HG03139 (cell line): ENCODE results near the gene FKBP2.
A peak's percentile ranks its signal among the peaks of the same experiment; 100 is the strongest.

Experiments used
- ATAC-seq: cut with Tn5 transposase; IDR thresholded peaks from one replicate; pipeline ENCODE4 v1.9.1; 2021; ENCODE audit not compliant: unreplicated experiment

The FKBP2 gene

DNA sequence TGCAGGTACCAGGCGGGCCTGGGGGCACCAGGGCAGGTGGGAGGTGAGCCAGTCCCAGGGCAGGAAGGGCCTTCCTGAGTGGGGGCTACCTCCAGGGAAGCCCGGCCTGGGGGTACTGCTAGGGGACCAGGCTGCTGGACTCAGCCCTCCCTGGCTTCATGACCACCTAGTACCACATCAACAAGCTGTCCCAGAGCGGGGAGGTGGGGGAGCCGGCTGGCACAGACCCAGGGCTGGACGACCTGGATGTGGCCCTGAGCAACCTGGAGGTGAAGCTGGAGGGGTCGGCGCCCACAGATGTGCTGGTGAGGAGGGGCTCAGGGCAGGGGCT is 21.6 kb upstream of the FKBP2 start:
- no peak for ATAC-seq

DNA sequence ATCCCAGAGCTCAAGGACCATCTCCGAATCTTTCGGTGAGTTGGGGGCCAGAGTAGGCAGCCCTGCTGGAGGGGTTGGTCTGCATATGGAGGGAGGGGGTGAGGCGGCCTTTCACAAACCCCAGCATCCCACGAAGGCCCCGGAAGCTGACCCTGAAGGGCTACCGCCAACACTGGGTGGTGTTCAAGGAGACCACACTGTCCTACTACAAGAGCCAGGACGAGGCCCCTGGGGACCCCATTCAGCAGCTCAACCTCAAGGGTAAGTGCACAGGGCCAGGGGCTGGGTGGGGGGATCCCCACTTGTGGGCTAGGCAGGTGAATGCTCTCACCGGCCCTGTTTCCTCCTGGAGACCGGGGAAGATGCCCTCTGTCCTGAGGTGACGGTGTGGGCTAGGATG is 21.1 kb upstream of the FKBP2 start:
- ATAC-seq: no peak

- ATAC-seq: no peak
Measured at GRCh38 chr11:64220271-64220670, 20.6 kb upstream of the FKBP2 start.

- no peak for ATAC-seq
Measured at GRCh38 chr11:64220798-64221197, 20.1 kb upstream of the FKBP2 start.

DNA sequence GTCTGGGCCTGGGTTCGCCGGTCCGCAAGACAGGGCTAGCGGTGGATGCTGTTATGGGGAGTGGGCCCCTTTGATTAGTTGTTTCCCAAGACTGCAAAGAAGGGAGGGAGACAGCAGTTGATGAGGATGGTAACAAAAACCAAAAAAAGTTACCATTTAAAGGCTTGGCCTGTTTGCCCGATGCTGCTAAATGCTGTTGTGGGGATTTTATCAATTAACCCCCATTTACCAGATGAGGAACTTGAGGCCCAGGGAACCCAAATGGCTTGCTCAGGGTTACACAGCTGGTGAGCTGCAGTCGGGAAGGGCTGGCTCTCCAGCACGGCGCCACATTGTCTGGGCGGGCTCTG is 18.3 kb upstream of the FKBP2 start:
- ATAC-seq: no peak

- ATAC-seq: no peak
Measured at GRCh38 chr11:64223001-64223651, 17.8 kb upstream of the FKBP2 start.

DNA sequence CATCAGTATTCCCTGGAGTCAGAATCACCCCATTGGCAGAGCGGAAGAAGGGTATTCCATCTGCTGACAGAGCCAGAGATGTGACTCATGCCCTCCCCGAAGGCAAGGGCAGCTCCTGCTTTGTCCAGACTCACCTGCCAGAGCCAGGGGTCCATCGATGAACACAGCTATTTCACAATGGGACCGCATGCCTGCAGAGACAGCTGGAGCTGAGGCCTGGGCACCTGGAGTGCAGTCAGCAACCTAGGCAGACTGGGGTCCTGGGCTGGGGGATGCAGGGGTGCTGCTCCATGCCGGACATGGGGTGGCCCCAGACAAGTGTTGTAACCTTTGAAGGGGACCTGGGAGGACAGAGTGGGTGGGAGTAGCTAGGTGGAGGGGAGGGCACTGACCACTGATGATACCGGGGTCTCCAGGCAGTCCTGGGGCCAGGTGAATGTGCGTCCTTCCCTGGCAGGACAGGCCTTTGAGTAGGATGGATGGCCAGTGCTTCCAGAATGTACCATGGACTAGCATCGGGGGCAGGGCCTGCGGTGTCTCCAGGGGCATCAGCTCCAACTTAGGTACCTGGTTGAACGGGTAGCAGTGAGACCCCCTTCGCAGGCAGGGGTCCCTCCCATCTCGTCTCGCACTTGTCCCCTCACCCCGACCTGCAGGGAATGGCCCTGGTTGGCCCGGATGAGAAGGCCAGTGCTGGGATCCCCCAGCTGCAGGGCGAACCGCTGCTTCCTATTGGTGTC is 16.6 kb upstream of the FKBP2 start:
- no peak for ATAC-seq

- ATAC-seq: no peak
Measured at GRCh38 chr11:64224891-64225607, 15.8 kb upstream of the FKBP2 start.

GRCh38 chr11:64225608-64226506 is 15.0 kb upstream of the FKBP2 start, which contains the start of the genes NUDT22 and TRPT1:
TSS of gene NUDT22 (plus strand) at chr11:64226274. CDS start at chr11:64226653, 379 bp downstream.
TSS of gene TRPT1 (minus strand) at chr11:64226186. CDS start at chr11:64225860, 326 bp downstream.
- ATAC-seq: peak; percentile 33

DNA sequence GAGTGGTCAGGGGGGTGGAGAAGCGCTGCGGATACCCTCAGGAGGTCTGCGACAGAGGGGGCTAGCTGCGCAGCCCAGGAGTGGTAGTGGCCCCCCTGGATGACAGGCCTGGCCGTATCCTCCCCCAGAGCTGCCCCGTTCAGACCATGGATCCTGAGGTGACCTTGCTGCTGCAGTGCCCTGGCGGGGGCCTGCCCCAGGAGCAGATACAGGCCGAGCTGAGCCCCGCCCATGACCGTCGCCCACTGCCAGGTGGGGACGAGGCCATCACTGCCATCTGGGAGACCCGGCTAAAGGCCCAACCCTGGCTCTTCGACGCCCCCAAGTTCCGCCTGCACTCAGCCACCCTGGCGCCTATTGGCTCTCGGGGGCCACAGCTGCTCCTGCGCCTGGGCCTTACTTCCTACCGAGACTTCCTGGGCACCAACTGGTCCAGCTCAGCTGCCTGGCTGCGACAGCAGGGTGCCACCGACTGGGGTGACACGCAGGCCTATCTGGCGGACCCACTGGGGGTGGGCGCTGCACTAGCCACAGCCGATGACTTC is 14.3 kb upstream of the FKBP2 start:
- no peak for ATAC-seq

DNA sequence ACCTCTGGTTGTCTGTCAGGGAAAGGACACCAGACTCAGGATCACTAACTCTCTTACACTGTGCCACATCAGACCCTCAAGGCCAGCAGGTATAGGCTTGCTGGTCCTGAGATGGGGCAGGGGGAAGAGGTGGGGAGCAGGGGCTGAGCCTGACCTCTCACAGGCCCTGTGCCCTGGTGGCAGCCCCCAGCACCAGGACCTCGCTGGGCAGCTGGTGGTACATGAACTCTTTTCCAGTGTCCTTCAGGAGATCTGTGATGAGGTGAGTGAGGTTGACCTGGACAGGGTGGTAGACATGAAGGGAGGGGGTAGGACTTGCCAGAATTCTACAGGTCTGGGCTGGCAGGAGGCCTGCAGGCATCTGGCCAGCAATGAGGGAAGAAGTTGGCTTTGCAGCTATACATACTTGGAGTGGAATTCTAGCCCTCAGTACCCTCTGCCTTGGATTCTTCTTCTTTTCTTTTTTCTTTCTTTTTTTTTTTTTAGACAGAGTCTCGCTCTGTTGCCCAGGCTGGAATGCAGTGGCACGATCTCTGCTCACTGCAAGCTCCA is 13.4 kb upstream of the FKBP2 start:
- ATAC-seq: no peak

DNA sequence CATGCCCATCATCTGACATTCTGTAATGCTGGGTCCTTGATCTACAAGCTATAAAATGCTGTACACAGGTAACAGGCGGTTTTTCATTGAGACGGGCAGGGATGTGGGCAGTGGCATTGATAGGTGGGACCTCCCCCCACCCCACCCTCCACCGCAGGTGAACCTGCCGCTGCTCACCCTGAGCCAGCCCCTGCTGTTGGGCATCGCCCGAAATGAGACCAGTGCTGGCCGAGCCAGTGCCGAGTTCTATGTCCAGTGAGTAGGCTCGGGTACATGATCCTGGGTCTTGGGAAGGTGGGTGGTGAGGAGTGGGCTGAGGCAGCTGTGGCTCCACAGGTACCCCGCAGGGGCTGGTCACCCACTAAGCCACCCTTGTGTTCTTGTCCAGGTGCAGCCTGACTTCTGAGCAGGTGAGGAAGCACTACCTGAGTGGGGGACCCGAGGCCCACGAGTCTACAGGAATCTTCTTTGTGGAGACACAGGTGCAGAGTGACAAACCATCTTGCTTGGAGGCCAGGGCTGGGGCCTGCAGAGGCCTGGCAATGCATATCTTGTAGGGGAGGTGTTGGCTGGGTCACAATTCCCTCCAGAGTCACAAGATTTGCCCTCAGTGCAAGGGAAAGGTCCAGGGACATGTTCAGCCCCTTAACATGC is 11.7 kb upstream of the FKBP2 start:
- ATAC-seq: no peak

GRCh38 chr11:64229744-64230170 is 11.1 kb upstream of the FKBP2 start:
- no peak for ATAC-seq

DNA sequence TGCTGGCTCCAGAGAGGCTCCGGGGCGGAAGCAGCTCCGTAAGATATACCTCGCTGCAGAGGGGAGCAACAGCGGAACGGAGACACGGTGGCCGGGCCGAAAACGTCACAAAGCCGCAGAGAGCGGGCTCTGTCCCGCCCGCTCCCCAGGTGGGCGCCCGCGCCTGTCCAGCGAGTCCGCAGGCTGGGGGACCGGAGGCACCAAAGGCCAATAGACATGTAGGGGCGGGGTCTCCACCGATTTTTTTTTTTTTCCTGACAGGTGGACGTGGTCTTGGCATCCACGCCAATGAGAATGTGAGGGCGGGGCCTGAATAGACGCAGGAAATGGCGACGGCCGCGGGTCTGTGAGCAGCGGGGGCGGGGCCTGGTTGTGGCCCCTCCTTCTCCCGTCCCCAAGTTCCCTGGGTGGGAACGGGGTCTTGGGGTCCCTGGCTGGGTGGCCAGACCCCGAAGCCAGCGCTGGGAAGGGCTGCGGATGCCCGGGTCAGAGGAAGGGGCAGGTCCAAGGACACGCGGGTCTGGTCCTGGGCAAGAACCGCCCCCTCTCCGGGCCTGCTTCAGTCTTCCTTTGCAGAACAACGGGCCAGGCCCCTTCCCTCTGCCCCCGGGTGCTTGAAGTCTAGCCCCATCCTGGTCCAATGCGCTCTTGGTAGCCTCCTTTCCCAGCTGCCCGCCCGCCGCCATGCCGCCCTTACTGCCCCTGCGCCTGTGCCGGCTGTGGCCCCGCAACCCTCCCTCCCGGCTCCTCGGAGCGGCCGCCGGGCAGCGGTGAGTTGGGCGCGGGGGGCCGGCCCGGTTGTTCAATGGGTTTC is 10.5 kb upstream of the FKBP2 start, which contains the start of gene DNAJC4:
Gene DNAJC4 (plus strand): TSS at position 378 of the 814 bp plus-strand sequence. CDS start 307 bp downstream, at position 685.
- no peak for ATAC-seq

- no peak for ATAC-seq
Measured at GRCh38 chr11:64230985-64231365, 9.9 kb upstream of the FKBP2 start.

DNA sequence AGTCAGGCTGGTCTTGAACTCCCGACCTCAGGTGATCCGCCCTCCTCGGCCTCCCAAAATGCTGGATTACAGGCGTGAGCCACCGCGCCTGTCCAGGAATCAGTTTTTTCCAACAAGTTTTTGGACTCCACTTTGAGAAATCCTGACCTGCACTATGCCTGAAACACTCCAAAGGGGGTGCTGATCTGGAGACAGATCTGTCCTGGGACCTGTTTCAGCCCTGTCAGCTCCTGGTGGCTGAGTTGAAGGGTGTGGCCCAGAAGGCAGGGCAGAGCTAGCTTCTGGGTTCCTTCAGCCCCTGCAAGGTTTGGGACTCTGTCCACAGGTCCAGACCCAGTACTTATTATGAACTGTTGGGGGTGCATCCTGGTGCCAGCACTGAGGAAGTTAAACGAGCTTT is 9.3 kb upstream of the FKBP2 start:
- ATAC-seq: no peak

DNA sequence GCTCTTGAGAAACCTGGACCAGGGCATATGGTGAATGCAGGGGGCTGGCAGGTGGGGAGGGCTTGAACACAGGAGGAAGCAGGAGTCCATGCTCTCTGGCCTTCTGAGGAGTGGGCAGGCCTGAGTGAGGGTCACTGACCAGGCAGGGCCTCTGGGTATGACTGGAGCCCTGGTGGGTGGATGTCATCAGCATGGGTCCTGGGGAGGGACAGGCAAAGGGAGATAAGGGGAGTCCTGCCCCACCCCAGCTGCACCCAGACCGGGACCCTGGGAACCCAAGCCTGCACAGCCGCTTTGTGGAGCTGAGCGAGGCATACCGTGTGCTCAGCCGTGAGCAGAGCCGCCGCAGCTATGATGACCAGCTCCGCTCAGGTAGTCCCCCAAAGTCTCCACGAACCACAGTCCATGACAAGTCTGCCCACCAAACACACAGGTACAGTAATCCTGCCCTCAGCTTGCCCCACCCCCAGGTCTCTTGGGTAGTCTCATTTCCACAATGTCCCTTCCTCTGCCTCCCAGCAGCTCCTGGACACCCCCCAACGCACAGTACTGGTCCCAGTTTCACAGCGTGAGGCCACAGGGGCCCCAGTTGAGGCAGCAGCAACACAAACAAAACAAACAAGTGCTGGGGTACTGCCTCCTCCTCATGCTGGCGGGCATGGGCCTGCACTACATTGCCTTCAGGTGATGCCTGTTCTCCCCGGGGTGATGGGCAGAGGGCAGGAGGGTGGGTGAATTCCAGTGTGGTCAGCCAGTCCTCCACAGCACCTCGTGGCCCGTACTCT is 8.5 kb upstream of the FKBP2 start:
- no peak for ATAC-seq

GRCh38 chr11:64232967-64233315 is 8.0 kb upstream of the FKBP2 start:
- ATAC-seq: no peak
